Measurements from ENCODE around the gene GXYLT2.
A peak's percentile ranks its signal among the peaks of the same experiment; 100 is the strongest.
"Not testable (repeated sequence)": the region's sequence is repeated elsewhere in the genome, so short reads cannot be mapped to it uniquely, and the experiment has no call there.

The GXYLT2 gene

GRCh38 chr3:72974956-72975355, 87.1 kb downstream of the GXYLT2 start:
- no peak for DNase-seq

DNA sequence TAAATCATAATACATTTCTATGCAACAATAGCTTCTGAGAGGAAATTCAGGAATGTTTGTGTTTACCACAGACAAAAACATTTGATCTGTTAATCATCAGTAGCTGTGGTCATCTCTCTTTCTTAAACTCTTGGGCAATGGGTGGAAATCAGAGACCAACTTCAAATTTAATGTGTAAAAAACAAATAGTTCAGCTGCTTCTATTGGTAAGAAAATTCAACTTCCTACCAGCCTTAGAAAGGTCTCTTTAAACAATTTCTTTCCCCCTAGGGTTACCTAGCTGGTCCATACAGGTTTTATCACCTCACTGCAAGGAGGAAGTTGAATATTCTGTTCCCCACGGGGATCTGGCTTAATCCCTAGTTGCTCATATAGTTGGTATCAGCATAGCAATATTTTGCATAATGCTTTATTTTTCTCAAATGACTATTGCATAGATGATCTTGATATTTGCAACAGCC, 88.5 kb downstream of the GXYLT2 start:
- no peak for DNase-seq

DNA sequence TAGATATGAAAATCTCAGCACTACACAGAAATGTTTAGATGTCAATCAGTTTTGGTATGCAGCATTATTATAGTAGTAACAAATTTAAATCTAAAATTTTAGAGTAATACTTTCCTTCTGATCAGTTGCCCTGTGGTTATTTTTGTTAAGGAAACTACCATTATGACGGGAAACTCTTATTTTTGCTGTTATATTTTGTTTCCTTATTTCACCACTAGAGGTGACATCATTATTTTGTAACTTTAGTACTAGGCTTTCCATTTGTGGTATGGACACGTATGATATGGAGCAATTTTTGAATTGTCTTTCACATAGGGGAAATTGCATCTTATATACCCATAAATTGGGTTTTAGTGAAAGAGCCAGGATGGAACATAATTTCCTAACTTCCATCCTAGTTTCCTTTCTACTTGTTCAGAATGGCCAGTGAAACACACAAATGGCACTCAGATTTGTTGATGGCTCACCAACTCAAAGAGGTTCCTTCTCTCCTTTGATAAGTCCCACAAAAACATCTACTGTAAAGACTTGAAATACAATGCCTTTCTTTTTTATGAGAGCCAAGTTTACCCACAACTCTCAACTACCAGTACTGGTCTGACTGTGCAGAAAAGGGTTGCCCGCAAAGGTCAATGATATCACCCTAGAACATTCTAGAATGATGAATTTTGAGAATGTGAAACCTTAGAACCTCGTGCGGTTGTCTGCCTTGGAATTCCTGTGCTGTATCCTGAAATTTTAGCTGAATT, 89.4 kb downstream of the GXYLT2 start:
- DNase-seq: no peak

GRCh38 chr3:72982609-72983366, 94.9 kb downstream of the GXYLT2 start:
- DNase-seq: no peak

DNA sequence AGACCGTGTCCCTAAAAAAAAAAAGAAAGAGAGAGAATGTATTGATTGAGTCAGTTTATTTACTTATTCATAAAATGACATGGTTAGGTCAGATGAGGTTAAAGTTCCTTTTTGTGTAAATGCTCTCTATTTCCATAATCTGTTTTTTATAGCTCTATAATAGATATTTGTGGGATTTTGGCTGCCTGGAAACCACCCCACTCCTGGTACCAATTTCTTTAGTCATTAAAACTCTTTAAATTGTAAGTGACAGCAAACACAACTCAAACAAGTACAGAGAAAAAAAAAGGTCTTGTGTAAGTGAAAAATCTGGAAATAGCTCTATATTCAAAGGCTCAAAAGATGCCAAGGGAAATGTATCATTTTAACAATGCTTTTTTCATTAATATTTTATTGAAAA, 97.7 kb downstream of the GXYLT2 start:
- no peak for DNase-seq

DNA sequence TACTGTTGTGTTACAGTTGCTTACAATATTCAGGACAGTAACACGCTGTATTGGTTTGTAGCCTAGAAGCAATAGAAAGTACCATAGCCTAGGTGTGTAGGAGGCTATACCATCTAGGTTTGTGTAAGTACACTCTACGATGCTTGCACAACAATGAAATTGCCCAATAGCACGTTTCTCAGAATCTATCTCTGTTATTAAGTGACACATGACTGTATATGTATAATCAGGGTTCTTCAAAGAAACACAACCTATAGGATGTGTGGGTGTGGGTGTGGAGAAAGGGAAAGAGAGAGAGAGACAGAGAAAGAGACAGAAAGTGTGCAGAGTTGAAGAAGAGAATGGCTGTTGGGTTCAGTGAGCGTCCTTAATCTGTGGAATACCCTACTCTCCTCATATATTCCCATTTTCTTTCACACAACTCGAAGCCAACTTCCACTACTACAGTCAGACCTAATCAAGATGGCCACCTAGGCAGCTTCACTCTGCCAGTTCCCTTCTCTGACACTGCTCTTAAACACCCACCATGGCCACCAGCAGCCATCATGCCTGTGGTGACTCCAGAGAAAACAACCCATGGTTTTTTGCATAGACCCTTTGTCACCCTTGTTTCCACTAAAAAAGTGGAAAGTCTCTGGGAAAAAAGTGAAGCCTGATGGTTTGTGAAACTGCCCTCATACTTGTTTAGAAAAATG, 103.0 kb downstream of the GXYLT2 start:
- no peak for DNase-seq

- no peak for DNase-seq
Measured at GRCh38 chr3:72991522-72991921, 103.7 kb downstream of the GXYLT2 start.

DNA sequence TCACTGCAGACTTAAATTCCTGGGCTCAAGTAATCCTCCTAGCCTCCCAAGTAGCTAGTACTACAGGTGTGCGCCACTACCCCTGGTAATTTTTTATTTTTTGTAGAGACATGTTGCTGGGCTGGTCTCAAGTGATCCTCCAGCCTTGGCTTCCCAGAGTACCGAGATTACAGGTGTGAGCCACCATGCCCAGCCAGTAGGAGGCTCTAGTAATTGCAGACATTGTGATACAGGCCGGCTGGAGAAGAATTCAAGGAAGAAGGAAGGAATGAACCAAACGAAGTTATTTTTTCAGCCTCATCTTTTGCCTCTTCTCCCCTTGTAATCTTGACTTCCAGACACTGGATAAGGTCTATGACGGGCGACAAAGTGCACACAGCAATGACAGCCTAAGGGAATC, 105.5 kb downstream of the GXYLT2 start:
- DNase-seq: no peak

GRCh38 chr3:72995337-72995736, 107.5 kb downstream of the GXYLT2 start:
- DNase-seq: no peak

DNA sequence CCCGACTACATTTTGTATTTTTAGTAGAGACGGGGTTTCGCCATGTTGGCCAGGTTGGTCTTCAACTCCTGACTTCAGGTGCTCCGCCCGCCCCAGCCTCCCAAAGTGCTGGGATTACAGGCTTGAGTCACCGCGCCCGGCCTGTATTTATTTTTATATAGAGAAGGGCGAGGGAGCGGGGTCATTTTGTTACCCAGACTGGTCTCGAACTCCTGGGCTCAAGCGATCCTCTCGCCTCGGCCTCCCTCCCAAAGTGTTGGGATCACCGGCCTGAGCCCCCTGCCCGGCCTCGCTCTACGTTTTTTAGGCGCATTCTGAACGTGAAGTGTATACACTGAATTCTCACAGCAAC, 108.3 kb downstream of the GXYLT2 start:
- DNase-seq: no peak

DNA sequence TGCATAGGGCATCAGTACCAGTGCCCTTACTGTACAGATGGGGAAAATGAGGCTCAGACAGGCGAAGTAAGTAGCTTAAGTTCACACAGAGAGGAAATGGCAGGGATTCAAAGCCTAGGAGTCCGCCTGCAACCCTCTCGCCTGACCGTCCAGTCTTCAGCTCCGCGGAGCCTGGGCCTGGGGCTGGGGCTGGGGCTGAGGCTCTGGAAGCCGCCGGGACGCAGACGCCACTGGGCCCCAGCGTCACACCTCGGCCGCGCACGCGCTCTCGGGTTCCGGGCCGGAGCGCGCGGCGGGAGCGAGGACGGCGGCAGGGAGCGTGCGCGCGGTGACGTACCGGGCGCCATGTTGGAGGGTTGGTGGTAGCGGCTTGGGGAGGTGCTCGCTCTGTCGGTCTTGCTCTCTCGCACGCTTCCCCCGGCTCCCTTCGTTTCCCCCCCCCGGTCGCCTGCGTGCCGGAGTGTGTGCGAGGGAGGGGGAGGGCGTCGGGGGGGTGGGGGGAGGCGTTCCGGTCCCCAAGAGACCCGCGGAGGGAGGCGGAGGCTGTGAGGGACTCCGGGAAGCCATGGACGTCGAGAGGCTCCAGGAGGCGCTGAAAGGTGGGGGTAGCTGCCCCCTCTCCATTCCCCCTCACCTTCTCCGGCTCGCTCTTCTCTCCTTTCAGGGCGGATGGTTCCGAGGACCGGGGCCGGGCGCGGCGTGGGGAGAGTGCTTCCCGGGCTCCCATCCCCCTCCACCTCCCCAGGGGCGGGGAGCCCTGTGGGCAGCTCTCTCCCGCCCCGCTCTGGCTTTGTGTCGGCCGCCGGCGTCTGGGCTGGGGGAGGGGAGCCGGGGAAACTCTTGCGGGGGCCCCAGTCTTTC, 108.9 kb downstream of the GXYLT2 start, which contains the start of gene PPP4R2:
TSS of gene PPP4R2 (plus strand) at position 339 of the 861 bp plus-strand sequence. CDS start at position 566, 227 bp downstream.
- peak; percentile 86 to 87 (median 87) for DNase-seq

- peak in 2 of 3 experiments; percentile 24 to 60 for DNase-seq
Measured at GRCh38 chr3:72997421-72997961, 109.6 kb downstream of the GXYLT2 start.

- DNase-seq: no peak
Measured at GRCh38 chr3:72998466-72998865, 110.6 kb downstream of the GXYLT2 start.

GRCh38 chr3:72999951-73000350, 112.1 kb downstream of the GXYLT2 start:
- DNase-seq: no peak

DNA sequence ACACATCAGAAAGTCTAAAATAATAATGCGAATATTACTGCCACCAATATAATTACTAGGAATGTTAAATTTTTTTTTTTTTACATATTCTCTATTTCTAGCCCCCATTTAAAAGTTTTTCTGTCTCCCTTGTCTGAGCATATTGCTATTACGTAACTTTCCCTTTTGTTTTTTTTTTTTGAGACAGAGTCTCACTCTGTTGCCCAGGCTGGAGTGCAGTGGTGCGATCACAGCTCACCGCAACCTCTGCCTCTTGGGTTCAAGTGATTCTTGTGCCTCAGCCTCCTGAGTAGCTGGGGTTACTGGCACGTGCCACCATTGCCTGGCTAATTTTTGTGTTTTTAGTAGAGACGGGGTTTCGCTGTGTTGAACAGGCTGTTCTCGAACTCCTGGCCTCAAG, 115.2 kb downstream of the GXYLT2 start:
- not testable (repeated sequence) for DNase-seq

DNA sequence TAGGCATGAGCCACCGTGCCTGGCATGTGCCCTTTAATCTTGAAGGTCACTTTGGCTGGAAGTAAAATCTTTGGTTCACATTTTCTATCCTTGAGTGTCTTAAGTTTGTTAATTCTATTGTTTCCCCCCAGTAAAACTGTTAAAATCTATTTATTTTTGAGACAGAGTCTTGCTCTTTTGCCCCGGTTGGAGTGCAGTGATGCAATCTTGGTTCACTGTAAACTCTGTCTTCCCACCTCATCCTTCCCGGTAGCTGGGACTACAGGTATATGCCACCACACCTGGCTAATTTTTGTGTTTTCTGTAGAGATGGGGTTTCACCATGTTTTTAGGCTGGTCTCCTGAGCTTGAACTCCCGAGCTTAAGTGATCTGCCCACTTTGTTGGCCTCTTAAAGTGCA, 116.5 kb downstream of the GXYLT2 start:
- no peak for DNase-seq

DNA sequence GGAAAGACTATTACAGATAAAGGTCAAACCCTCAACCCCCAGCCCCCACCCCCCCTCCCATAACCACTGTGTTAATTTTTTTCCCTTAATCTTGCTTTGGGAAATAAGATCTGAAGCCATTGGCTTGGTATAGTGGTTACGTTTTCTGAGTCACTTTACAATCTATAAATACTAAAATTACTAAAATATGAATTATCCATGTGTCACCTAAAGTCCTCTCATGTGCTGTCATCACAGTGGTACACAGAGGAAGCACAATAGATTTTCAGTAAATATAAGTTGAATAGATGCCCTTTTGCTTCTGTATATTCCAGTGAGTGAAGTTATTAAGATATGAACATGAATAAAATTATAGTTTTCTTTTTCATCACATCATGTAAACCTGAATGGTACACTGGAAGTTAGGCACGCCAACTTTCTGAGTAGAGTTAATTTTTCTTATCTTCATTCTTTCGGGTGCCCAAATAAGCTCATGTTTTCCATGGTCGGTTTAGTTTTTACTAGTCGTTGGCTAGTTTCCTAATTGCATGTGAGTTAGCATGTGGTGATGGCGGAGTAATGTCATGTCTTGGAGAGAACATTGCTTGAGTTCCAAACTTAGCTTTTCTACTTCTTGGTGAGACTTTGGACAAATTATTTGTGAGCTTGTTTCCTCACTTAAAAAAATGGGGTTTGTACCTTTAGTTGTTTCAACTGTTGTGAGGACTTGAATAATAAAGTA, 120.3 kb downstream of the GXYLT2 start:
- no peak for DNase-seq

GRCh38 chr3:73009008-73009407, 121.2 kb downstream of the GXYLT2 start:
- no peak for DNase-seq

DNA sequence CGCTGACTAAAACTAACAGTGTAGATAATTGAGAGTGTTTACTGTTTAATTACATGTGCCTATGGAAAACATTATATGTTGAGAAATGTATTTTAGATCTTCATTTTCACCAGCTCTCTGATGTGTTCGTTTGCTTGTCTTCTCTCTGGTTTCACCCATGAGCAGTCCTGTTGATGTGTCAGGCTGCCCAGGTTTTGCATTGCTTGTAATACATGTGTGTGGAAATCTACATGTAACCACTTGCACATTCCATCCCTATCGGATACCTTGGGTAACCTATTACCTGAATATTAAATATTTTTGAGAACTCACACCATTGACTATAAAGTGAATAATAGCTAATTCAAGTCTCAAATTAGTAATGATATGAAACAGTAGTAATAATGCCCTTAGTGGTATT, 121.9 kb downstream of the GXYLT2 start:
- DNase-seq: no peak

- DNase-seq: peak in 1 of 3 experiments; percentile 76
Measured at GRCh38 chr3:73010158-73010557, 122.3 kb downstream of the GXYLT2 start.

DNA sequence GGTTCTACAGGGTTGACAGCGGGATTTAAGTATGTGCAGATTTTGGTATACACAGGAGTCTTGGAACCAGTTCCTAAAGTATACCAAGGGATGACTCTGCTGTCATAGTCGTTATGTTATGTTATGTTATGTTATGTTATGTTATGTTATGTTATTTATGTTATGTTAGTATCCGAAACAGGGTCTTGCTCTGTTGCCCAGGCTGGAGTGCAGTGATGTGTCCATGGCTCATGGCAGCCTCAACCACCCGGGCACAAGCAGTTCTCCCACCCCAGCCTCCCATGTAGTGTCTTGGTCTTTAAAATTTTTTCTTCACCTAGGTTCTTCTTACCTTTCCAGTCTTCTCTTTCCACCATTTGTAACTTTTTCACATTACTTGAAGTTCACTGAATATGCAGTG, 130.5 kb downstream of the GXYLT2 start:
- no peak for DNase-seq

All from NCI-H1417 (cell line).